ENCODE measurements around the gene SLC6A19. TPM values are rescaled to one million over a fixed set of nuclear protein-coding genes. Genes with fewer than 3 reads are reported as not detected.
A peak's percentile ranks its signal among the peaks of the same experiment; 100 is the strongest.

The SLC6A19 gene
- total and polyA plus RNA-seq, 10 of the 15 experiments (the other 5 are each of a cell fraction or from before 2014, with no cell fraction given): 0.01 to 0.03 TPM; not detected in 8

DNA sequence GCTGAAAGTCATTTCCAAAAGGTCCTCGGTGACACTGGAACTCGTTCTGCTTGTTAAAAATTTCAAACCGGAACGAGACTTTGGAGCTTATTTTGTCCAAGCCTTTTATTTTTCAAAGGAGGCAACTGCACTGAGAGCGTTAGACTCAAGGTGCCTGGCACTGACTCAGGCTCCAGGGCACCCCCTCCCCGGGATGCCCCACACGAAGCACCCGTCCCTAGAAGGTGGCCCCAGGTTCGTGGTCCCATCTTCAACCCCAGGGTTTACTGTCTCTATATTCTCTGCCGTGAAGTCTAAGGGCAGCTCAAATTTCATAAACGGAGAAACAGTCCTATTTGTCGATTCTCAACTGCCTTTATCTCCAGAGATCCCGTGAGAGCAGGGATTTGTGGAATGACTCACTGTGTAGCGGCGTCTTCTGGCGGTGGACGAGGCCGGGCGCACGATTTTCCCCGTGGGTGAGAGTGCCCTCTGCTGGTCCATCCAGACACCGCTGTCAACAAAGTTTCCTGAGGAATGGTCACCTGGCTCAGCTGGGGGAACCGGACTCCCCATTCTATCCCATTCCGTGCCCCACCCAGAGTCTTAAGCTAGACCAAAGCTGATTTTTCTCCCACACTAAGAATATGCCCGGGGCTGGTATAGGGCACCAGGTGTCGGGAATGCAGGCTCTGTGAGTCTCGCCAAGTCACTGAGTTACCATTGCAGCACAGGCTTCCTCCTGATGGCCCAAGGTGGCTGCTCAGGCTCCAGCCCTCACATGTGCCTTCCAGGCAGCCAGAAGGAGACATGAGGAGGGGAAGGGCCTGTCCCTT, 27.1 kb upstream of the SLC6A19 start (continued):
- TF ChIP-seq E4F1 (IDR thresholded peaks at IDR 0.05; ENCODE audit: borderline replicate concordance, partially characterized antibody) (no peak), SMC3 (IDR thresholded peaks at IDR 0.05; ENCODE audit: borderline replicate concordance, low read length) (peak; percentile 39; the same call in 1 of the 2 replicates), RAD21 (IDR thresholded peaks at IDR 0.05; ENCODE audit: insufficient read depth, low read depth, low read length) (peak; percentile 29; the same call in 1 of the 2 replicates), ZZZ3 (IDR thresholded peaks at IDR 0.05; ENCODE audit: control insufficient read depth, insufficient read length, low read depth) (no peak), EZH2 (IDR thresholded peaks at IDR 0.05; ENCODE audit: borderline replicate concordance, control insufficient read depth, low read depth, low read length) (no peak), NR2C1 (IDR thresholded peaks at IDR 0.05) (no peak), MTA3 (IDR thresholded peaks at IDR 0.05; ENCODE audit: borderline replicate concordance, low read length) (no peak), NFXL1 (IDR thresholded peaks at IDR 0.05; ENCODE audit: borderline replicate concordance) (no peak), CBX3 (IDR thresholded peaks at IDR 0.05; ENCODE audit: borderline replicate concordance, low read depth) (no peak), MEF2A (IDR thresholded peaks at IDR 0.05; ENCODE audit: insufficient read depth, low read depth, low read length) (no peak), CHD1 (IDR thresholded peaks at IDR 0.05; ENCODE audit: low read depth, low read length) (no peak), ZNF274 (IDR thresholded peaks at IDR 0.05; ENCODE audit: insufficient read depth, insufficient read length) (no peak), IRF3 (IDR thresholded peaks at IDR 0.05) (no peak), IKZF1 (conservative IDR thresholded peaks at IDR 0.05) (0 out of 2 replicates have a peak, but pooled peaks have one; percentile 15), ZBTB33 (IDR thresholded peaks at IDR 0.05) (no peak), CREB1 (IDR thresholded peaks at IDR 0.05; ENCODE audit: low read depth) (no peak)
- TF ChIP-seq, protein P1, sequence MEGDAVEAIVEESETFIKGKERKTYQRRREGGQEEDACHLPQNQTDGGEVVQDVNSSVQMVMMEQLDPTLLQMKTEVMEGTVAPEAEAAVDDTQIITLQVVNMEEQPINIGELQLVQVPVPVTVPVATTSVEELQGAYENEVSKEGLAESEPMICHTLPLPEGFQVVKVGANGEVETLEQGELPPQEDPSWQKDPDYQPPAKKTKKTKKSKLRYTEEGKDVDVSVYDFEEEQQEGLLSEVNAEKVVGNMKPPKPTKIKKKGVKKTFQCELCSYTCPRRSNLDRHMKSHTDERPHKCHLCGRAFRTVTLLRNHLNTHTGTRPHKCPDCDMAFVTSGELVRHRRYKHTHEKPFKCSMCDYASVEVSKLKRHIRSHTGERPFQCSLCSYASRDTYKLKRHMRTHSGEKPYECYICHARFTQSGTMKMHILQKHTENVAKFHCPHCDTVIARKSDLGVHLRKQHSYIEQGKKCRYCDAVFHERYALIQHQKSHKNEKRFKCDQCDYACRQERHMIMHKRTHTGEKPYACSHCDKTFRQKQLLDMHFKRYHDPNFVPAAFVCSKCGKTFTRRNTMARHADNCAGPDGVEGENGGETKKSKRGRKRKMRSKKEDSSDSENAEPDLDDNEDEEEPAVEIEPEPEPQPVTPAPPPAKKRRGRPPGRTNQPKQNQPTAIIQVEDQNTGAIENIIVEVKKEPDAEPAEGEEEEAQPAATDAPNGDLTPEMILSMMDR (IDR thresholded peaks at IDR 0.05 in 2 of 3, conservative IDR thresholded peaks at IDR 0.05 in 1 of 3; ENCODE audit: control insufficient read depth in 2 of 3, extremely low read depth in 1 of 3, insufficient read depth in 1 of 3, low read depth in 3 of 3, low read length in 3 of 3): peak; percentile 69 to 78 (median 71)
- TF ChIP-seq, protein P2, sequence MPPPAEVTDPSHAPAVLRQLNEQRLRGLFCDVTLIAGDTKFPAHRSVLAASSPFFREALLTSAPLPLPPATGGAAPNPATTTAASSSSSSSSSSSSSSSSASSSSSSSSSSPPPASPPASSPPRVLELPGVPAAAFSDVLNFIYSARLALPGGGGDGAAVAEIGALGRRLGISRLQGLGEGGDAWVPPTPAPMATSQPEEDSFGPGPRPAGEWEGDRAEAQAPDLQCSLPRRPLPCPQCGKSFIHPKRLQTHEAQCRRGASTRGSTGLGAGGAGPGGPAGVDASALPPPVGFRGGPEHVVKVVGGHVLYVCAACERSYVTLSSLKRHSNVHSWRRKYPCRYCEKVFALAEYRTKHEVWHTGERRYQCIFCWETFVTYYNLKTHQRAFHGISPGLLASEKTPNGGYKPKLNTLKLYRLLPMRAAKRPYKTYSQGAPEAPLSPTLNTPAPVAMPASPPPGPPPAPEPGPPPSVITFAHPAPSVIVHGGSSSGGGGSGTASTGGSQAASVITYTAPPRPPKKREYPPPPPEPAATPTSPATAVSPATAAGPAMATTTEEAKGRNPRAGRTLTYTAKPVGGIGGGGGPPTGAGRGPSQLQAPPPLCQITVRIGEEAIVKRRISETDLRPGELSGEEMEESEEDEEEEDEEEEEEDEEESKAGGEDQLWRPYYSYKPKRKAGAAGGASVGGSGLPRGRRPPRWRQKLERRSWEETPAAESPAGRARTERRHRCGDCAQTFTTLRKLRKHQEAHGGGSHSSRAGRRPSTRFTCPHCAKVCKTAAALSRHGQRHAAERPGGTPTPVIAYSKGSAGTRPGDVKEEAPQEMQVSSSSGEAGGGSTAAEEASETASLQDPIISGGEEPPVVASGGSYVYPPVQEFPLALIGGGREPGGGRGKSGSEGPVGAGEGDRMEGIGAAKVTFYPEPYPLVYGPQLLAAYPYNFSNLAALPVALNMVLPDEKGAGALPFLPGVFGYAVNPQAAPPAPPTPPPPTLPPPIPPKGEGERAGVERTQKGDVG (CRISPR knock-in tag; IDR thresholded peaks at IDR 0.05): no peak

Measured in GM12878 (cell line).